Tibial artery (tissue), 4 donors: ENCODE measurements around the gene SSR3.
"Not testable (repeated sequence)": the region's sequence is repeated elsewhere in the genome, so short reads cannot be mapped to it uniquely, and the experiment has no call there.

Source experiments
- DNase-seq, 2 donors: peaks; one replicate each; pipeline ENCODE4 v3.0.0-alpha.2; 2019
- H3K27ac ChIP-seq, 2 donors: fragments of 200-600 bp; sonication (generic) in 1 of 2; 1 replicate in 1 of 2; 2 replicates in 1 of 2; pipeline ENCODE4 v1.5.1; 2018 to 2019; ENCODE audit warnings: mild to moderate bottlenecking in 1 of 2
- H3K27me3 ChIP-seq, 2 donors: fragments of 200-600 bp; sonication (generic) in 1 of 2; one replicate each; pipeline versions ENCODE4 v1.5.1 to v1.6.0; 2016 to 2019
- H3K36me3 ChIP-seq, 3 donors: fragments of 200-600 bp; sonication (generic) in 2 of 3; one replicate each; pipeline ENCODE4 v1.5.1; 2016 to 2019; ENCODE audit warnings: mild to moderate bottlenecking in 2 of 3
- H3K4me1 ChIP-seq, 4 donors: fragments of 200-600 bp; sonication (generic) in 2 of 4; 1 replicate in 3 of 4; 2 replicates in 1 of 4; pipeline ENCODE4 v1.5.1; 2016 to 2019
- H3K4me3 ChIP-seq, 2 donors: fragments of 200-600 bp; sonication (generic) in 1 of 2; 1 replicate in 1 of 2; 2 replicates in 1 of 2; pipeline ENCODE4 v1.5.1; 2018 to 2019; ENCODE audit warnings: mild to moderate bottlenecking in 2 of 2
- H3K9me3 ChIP-seq, 3 donors: fragments of 200-600 bp; sonication (generic) in 1 of 3; one replicate each; pipeline ENCODE4 v1.5.1; 2016 to 2019
- CTCF ChIP-seq, 2 experiments: fragments of 200-600 bp in 1 of 2; fragments of 450-650 bp in 1 of 2; IDR thresholded peaks; one replicate each; pipeline ENCODE4 v1.5.1; 2017 to 2019; ENCODE audit warnings: antibody characterized with exemption in 2 of 2, mild to moderate bottlenecking in 1 of 2, moderate library complexity in 1 of 2
- intact Hi-C: fragments of 100-400 bp; cut with DNase I; formaldehyde crosslinking; loops from one replicate; pipeline ENCODE4 v1.15.0; 2023; ENCODE audit warnings: low total_unique reads

Gene SSR3

GRCh38 chr3:156600834-156601233 lies 45.9 kb upstream of the SSR3 start:
- H3K27me3 ChIP-seq: no peaks in the 10 kb centered on the region
- no peak for DNase-seq
- intact Hi-C loops: no loop called here
- H3K9me3 ChIP-seq: no peaks in the 10 kb centered on the region
- H3K27ac ChIP-seq: no peak overlapping the region
- no peaks in the 10 kb centered on the region for H3K36me3 ChIP-seq
- peaks cover 0 to 8% (median 2%) of the 10 kb centered on the region in 4 donors for H3K4me1 ChIP-seq
- no peak for TF ChIP-seq CTCF (IDR thresholded peaks at IDR 0.05)
- no peak overlapping the region for H3K4me3 ChIP-seq

- H3K36me3 ChIP-seq: no peaks in the 10 kb centered on the region
- intact Hi-C loops: no loop called here
- no peak overlapping the region for H3K27ac ChIP-seq
- no peak overlapping the region for H3K4me3 ChIP-seq
- H3K9me3 ChIP-seq: no peaks in the 10 kb centered on the region
- no peak for TF ChIP-seq CTCF (IDR thresholded peaks at IDR 0.05)
- no peaks in the 10 kb centered on the region for H3K4me1 ChIP-seq
- no peak for DNase-seq
- H3K27me3 ChIP-seq: no peaks in the 10 kb centered on the region
These were observed 44.4 kb upstream of the SSR3 start for GRCh38 chr3:156599089-156599874.

GRCh38 chr3:156598413-156598812 lies 43.5 kb upstream of the SSR3 start:
- Histone ChIP-seq H3K36me3 (no peaks in the 10 kb centered on the region), H3K27me3 (no peaks in the 10 kb centered on the region), H3K4me1 (no peaks in the 10 kb centered on the region), H3K9me3 (no peaks in the 10 kb centered on the region), H3K27ac (no peak overlapping the region), H3K4me3 (no peak overlapping the region)
- no peak for DNase-seq
- no peak for TF ChIP-seq CTCF (IDR thresholded peaks at IDR 0.05)
- intact Hi-C loops: no loop called here

GRCh38 chr3:156594219-156594683 lies 39.3 kb upstream of the SSR3 start:
- no peak for DNase-seq
- Histone ChIP-seq H3K27me3 (no peaks in the 10 kb centered on the region), H3K9me3 (no peaks in the 10 kb centered on the region), H3K4me3 (no peak overlapping the region), H3K27ac (no peak overlapping the region), H3K4me1 (no peaks in the 10 kb centered on the region), H3K36me3 (no peaks in the 10 kb centered on the region)
- no peak for TF ChIP-seq CTCF (IDR thresholded peaks at IDR 0.05)
- intact Hi-C loops: no loop called here

GRCh38 chr3:156593814-156594213 lies 38.9 kb upstream of the SSR3 start:
- H3K27me3 ChIP-seq: no peaks in the 10 kb centered on the region
- no peaks in the 10 kb centered on the region for H3K36me3 ChIP-seq
- H3K9me3 ChIP-seq: no peaks in the 10 kb centered on the region
- no peak for DNase-seq
- intact Hi-C loops: no loop called here
- no peaks in the 10 kb centered on the region for H3K4me1 ChIP-seq
- TF ChIP-seq CTCF (IDR thresholded peaks at IDR 0.05): no peak
- H3K4me3 ChIP-seq: no peak overlapping the region
- H3K27ac ChIP-seq: no peak overlapping the region

- H3K4me1 ChIP-seq: peaks cover 0 to 13% (median 6%) of the 10 kb centered on the region in 4 donors
- H3K36me3 ChIP-seq, H3K27me3 ChIP-seq, intact Hi-C loops, H3K9me3 ChIP-seq, H3K27ac ChIP-seq, DNase-seq, H3K4me3 ChIP-seq: not testable (repeated sequence)
These were observed 34.9 kb upstream of the SSR3 start for GRCh38 chr3:156589806-156590205.
